Measurements from ENCODE around the gene TMEM143. TPM values are rescaled to one million over a fixed set of nuclear protein-coding genes. Genes with fewer than 3 reads are reported as not detected.

The TMEM143 gene
- total and polyA plus RNA-seq, 10 of the 15 experiments (the other 5 are each of a cell fraction or from before 2014, with no cell fraction given): 1.5 to 19.5 (median 10.1) TPM

GRCh38 chr19:48330012-48330681, 33.6 kb downstream of the TMEM143 start (continued):
- TF ChIP-seq ZBTB4 (CRISPR knock-in tag; IDR thresholded peaks at IDR 0.05): no peak
- no peak for TF ChIP-seq ASH2L (IDR thresholded peaks at IDR 0.05; ENCODE audit: borderline replicate concordance, low read depth)
- TF ChIP-seq RELA (IDR thresholded peaks at IDR 0.05; ENCODE audit: borderline replicate concordance, partially characterized antibody): peak; percentile 52
- 0 out of 3 replicates have a peak, but pooled peaks of 1 of the 2 experiments have one; percentile 18 for TF ChIP-seq EGR1 (IDR thresholded peaks at IDR 0.05; ENCODE audit: borderline replicate concordance in 1 of 2, low read depth in 2 of 2, low read length in 2 of 2)
- TF ChIP-seq NFYB (IDR thresholded peaks at IDR 0.05; ENCODE audit: insufficient read depth, low read depth, low read length): 0 out of 2 replicates have a peak, but pooled peaks have one; percentile 17
- no peak; the same call in 1 of the 2 replicates for TF ChIP-seq ZNF207 (IDR thresholded peaks at IDR 0.05; ENCODE audit: borderline replicate concordance)
- peak; percentile 62; the same call in 1 of the 2 replicates for TF ChIP-seq ZBTB40 (IDR thresholded peaks at IDR 0.05; ENCODE audit: borderline replicate concordance)
- TF ChIP-seq GABPA (IDR thresholded peaks at IDR 0.05; ENCODE audit: low read depth): 0 out of 2 replicates have a peak, but pooled peaks have one; percentile 66
- TF ChIP-seq USF1 (IDR thresholded peaks at IDR 0.05; ENCODE audit: borderline replicate concordance, extremely low read length, insufficient read depth, low read depth, low read length): no peak

All from GM12878 (cell line).